ENCODE measurements around the gene C2CD3. TPM values are rescaled to one million over a fixed set of nuclear protein-coding genes. Genes with fewer than 3 reads are reported as not detected.

The C2CD3 gene
- polyA plus RNA-seq, 3 donors: 0.87 to 12.1 (median 2.9) TPM

DNA sequence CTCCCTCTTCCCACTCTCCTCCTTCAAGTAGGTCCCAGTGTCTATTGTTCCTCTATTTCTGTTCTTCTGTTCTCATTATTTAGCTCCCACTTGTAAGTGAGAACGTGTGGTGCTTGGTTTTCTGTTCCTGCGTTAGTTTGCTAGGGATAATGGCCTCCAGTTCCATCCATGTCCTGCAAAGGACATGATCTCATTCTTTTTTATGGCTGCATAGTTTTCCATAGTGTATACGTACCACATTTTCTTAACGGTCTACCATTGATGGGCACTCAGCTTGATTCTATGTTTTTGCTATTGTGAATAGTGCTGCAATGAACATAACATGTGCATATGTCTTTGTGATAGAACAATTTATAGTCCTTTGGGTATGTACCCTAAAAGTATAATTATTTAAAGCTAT, 26.2 kb downstream of the C2CD3 start:
- H3K36me3 ChIP-seq (replicated peaks in 1 of 2; ENCODE audit: control insufficient read depth in 1 of 2, insufficient read depth in 2 of 2, low read length in 2 of 2): peaks cover 0 to 4% of the 10 kb centered on the region in 2 donors
- no peaks in the 10 kb centered on the region for H3K27me3 ChIP-seq (ENCODE audit: control insufficient read depth in 2 of 2, insufficient read depth in 2 of 2, low read length in 2 of 2)
- H3K9me3 ChIP-seq (replicated peaks in 1 of 2; ENCODE audit: control insufficient read depth in 1 of 2, insufficient read depth in 1 of 2, low read length in 2 of 2): no peaks in the 10 kb centered on the region
- intact Hi-C loops (cut with micrococcal nuclease): no loop called here
- 100% methylated on average over 3 of the region's 4 CpGs for WGBS (ENCODE audit: insufficient coverage)
- H3K4me3 ChIP-seq (replicated peaks in 1 of 3; ENCODE audit: low read depth in 2 of 3, low read length in 3 of 3): no peak overlapping the region
- no peaks in the 10 kb centered on the region for H4K20me1 ChIP-seq (ENCODE audit: insufficient read depth, low read length)
- Mint-ChIP-seq H3K4me1 (no peaks in the 10 kb centered on the region), H3K36me3 (peaks cover 16 to 17% of the 10 kb centered on the region in 2 donors), H3K9me3 (peaks cover 0 to 4% (median 0%) of the 10 kb centered on the region in 7 donors), H3K27me3 (ENCODE audit: low read depth in 3 of 3) (no peaks in the 10 kb centered on the region), H3K4me3 (no peak overlapping the region), H3K27ac (peak overlapping the region in 1 of 7 donors; percentile 59)
- TF ChIP-seq, protein P1, sequence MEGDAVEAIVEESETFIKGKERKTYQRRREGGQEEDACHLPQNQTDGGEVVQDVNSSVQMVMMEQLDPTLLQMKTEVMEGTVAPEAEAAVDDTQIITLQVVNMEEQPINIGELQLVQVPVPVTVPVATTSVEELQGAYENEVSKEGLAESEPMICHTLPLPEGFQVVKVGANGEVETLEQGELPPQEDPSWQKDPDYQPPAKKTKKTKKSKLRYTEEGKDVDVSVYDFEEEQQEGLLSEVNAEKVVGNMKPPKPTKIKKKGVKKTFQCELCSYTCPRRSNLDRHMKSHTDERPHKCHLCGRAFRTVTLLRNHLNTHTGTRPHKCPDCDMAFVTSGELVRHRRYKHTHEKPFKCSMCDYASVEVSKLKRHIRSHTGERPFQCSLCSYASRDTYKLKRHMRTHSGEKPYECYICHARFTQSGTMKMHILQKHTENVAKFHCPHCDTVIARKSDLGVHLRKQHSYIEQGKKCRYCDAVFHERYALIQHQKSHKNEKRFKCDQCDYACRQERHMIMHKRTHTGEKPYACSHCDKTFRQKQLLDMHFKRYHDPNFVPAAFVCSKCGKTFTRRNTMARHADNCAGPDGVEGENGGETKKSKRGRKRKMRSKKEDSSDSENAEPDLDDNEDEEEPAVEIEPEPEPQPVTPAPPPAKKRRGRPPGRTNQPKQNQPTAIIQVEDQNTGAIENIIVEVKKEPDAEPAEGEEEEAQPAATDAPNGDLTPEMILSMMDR (IDR thresholded peaks at IDR 0.05): no peak
- H3K79me2 ChIP-seq (ENCODE audit: insufficient read depth, low read length): no peaks in the 10 kb centered on the region
- H3K4me2 ChIP-seq (replicated peaks; ENCODE audit: extremely low read depth, low read length, poor library complexity, severe bottlenecking): no peak overlapping the region
- no peak overlapping the region for H3K27ac ChIP-seq (ENCODE audit: low read depth in 1 of 2, low read length in 2 of 2)
- DNase-seq: no peak
- H3K9ac ChIP-seq (ENCODE audit: insufficient read depth, low read length, poor library complexity, severe bottlenecking): no peak overlapping the region
- H3K4me1 ChIP-seq (ENCODE audit: control insufficient read depth in 1 of 2, insufficient read depth in 2 of 2, low read length in 2 of 2): no peaks in the 10 kb centered on the region
- no peak overlapping the region for H2AFZ ChIP-seq (ENCODE audit: insufficient read depth, low read depth, low read length, poor library complexity, severe bottlenecking)

DNA sequence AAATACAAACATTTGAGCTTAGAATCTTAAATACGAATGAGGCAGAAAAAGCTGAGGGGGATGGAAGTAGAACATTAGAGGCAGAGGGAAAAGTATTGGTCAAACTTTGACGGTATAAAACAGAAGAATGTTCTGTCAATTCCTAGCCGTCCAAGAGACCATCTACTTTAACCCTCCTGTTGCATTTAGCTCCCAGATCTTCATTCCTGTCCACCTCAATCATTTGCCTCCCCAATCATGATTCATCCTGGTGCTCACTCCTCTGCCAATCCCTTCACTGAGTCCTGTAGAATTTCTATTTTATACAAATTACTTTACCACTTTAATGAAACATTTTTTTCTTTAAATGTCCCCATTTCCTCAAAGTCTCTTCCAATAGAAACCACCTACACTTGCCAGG, 28.2 kb downstream of the C2CD3 start:
- no peaks in the 10 kb centered on the region for H3K4me1 Mint-ChIP-seq
- H3K36me3 ChIP-seq (replicated peaks in 1 of 2; ENCODE audit: control insufficient read depth in 1 of 2, insufficient read depth in 2 of 2, low read length in 2 of 2): peaks cover 8 to 21% of the 10 kb centered on the region in 2 donors
- H3K27me3 ChIP-seq (ENCODE audit: control insufficient read depth in 2 of 2, insufficient read depth in 2 of 2, low read length in 2 of 2): no peaks in the 10 kb centered on the region
- no peak overlapping the region for H3K27ac ChIP-seq (ENCODE audit: low read depth in 1 of 2, low read length in 2 of 2)
- no peak overlapping the region for H3K4me2 ChIP-seq (replicated peaks; ENCODE audit: extremely low read depth, low read length, poor library complexity, severe bottlenecking)
- no CpG with 5 or more reads among the region's 3 CpGs for WGBS (ENCODE audit: insufficient coverage)
- H3K27me3 Mint-ChIP-seq (ENCODE audit: low read depth in 3 of 3): no peaks in the 10 kb centered on the region
- H3K79me2 ChIP-seq (ENCODE audit: insufficient read depth, low read length): no peaks in the 10 kb centered on the region
- H3K9me3 ChIP-seq (replicated peaks in 1 of 2; ENCODE audit: control insufficient read depth in 1 of 2, insufficient read depth in 1 of 2, low read length in 2 of 2): no peaks in the 10 kb centered on the region
- H3K36me3 Mint-ChIP-seq: peaks cover 29 to 30% of the 10 kb centered on the region in 2 donors
- no peaks in the 10 kb centered on the region for H3K4me1 ChIP-seq (ENCODE audit: control insufficient read depth in 1 of 2, insufficient read depth in 2 of 2, low read length in 2 of 2)
- no peaks in the 10 kb centered on the region for H4K20me1 ChIP-seq (ENCODE audit: insufficient read depth, low read length)
- intact Hi-C loops (cut with micrococcal nuclease): no loop called here
- DNase-seq: no peak
- TF ChIP-seq, protein P1 (IDR thresholded peaks at IDR 0.05): no peak
- H3K9ac ChIP-seq (ENCODE audit: insufficient read depth, low read length, poor library complexity, severe bottlenecking): no peak overlapping the region
- no peak overlapping the region for H3K27ac Mint-ChIP-seq
- H2AFZ ChIP-seq (ENCODE audit: insufficient read depth, low read depth, low read length, poor library complexity, severe bottlenecking): no peak overlapping the region
- H3K9me3 Mint-ChIP-seq: peaks cover 0 to 4% (median 0%) of the 10 kb centered on the region in 7 donors
- H3K4me3 ChIP-seq (replicated peaks in 1 of 3; ENCODE audit: low read depth in 2 of 3, low read length in 3 of 3): no peak overlapping the region
- H3K4me3 Mint-ChIP-seq: no peak overlapping the region

Measured in CD14-positive monocyte (primary cell).